Tibial nerve (tissue), 4 donors: ENCODE data around the gene CCDC85C. TPM values are rescaled to one million over a fixed set of nuclear protein-coding genes. Genes with fewer than 3 reads are reported as not detected.

Source experiments
- DNase-seq, 2 donors: peaks; one replicate each; pipeline ENCODE4 v3.0.0-alpha.2; 2019; ENCODE audit warnings: low spot score in 2 of 2
- H3K27ac ChIP-seq, 4 donors: fragments of 200-600 bp; sonication (generic) in 3 of 4; one replicate each; pipeline ENCODE4 v1.5.1; 2017 to 2019; ENCODE audit warnings: mild to moderate bottlenecking in 1 of 4
- H3K27me3 ChIP-seq, 2 donors: fragments of 200-600 bp; sonication (generic) in 1 of 2; one replicate each; pipeline versions ENCODE4 v1.5.1 to v1.6.0; 2017 to 2019
- H3K36me3 ChIP-seq, 3 donors: fragments of 200-600 bp; sonication (generic); one replicate each; pipeline ENCODE4 v1.5.1; 2018 to 2019
- H3K4me1 ChIP-seq, 4 donors: fragments of 200-600 bp; sonication (generic) in 3 of 4; one replicate each; pipeline ENCODE4 v1.5.1; 2017 to 2019
- H3K4me3 ChIP-seq, 4 donors: fragments of 200-600 bp; sonication (generic) in 3 of 4; one replicate each; pipeline ENCODE4 v1.5.1; 2017 to 2019; ENCODE audit warnings: mild to moderate bottlenecking in 1 of 4, moderate library complexity in 1 of 4
- H3K9me3 ChIP-seq, 4 donors: fragments of 200-600 bp; sonication (generic) in 3 of 4; one replicate each; pipeline ENCODE4 v1.5.1; 2017 to 2019
- EP300 ChIP-seq, 2 donors: sonication (generic); formaldehyde crosslinking; IDR thresholded peaks; one replicate each; pipeline ENCODE4 v1.6.1; 2017; ENCODE audit warnings: antibody characterized with exemption in 2 of 2, mild to moderate bottlenecking in 1 of 2
- POLR2A ChIP-seq, 2 donors: fragments of 450-650 bp; IDR thresholded peaks; one replicate each; pipeline ENCODE4 v1.6.1; 2017; ENCODE audit warnings: antibody characterized with exemption in 2 of 2, mild to moderate bottlenecking in 2 of 2, moderate library complexity in 2 of 2
- WGBS, 2 donors: methylation state at CpG; one replicate each; pipeline ENCODE4 v1.1.5; 2018; 5-methylcytosine and 5-hydroxymethylcytosine counted together
- total RNA-seq, 4 donors: library from RNA; depleted of rRNA; stranded (reverse); fragments of >200 nt; gene quantifications; one replicate each; pipeline ENCODE4 v1.1.0, GENCODE V29; 2016
- TF ChIP-seq, protein P1 (sequence below), 5 experiments: fragments of 200-600 bp in 3 of 5; fragments of 450-650 bp in 2 of 5; sonication (generic) in 3 of 5; IDR thresholded peaks; one replicate each; pipeline ENCODE4 v1.5.1; 2016 to 2019; ENCODE audit warnings: antibody characterized with exemption in 5 of 5, mild to moderate bottlenecking in 3 of 5, moderate library complexity in 2 of 5

The CCDC85C gene
- total RNA-seq, 4 donors from 2014 or later = 0.60 to 4.6 (median 1.8) TPM

GRCh38 chr14:99484106-99484505 is 119.9 kb downstream of the CCDC85C start:
- Histone ChIP-seq H3K9me3 (no peaks in the 10 kb centered on the region), H3K4me3 (no peak overlapping the region), H3K27me3 (no peaks in the 10 kb centered on the region), H3K36me3 (no peaks in the 10 kb centered on the region), H3K27ac (no peak overlapping the region), H3K4me1 (peaks cover 0 to 63% (median 23%) of the 10 kb centered on the region in 4 donors)
- WGBS, 2 donors = 42 to 60% methylated on average over 2 of the region's 2 CpGs
- TF ChIP-seq POLR2A (IDR thresholded peaks at IDR 0.05) = no peak
- no peak for DNase-seq

- WGBS, 2 donors = 0 to 1% methylated on average over 17 of the region's 17 CpGs
- no peak for TF ChIP-seq EP300 (IDR thresholded peaks at IDR 0.05)
- TF ChIP-seq POLR2A (IDR thresholded peaks at IDR 0.05) = no peak
- TF ChIP-seq, protein P1, sequence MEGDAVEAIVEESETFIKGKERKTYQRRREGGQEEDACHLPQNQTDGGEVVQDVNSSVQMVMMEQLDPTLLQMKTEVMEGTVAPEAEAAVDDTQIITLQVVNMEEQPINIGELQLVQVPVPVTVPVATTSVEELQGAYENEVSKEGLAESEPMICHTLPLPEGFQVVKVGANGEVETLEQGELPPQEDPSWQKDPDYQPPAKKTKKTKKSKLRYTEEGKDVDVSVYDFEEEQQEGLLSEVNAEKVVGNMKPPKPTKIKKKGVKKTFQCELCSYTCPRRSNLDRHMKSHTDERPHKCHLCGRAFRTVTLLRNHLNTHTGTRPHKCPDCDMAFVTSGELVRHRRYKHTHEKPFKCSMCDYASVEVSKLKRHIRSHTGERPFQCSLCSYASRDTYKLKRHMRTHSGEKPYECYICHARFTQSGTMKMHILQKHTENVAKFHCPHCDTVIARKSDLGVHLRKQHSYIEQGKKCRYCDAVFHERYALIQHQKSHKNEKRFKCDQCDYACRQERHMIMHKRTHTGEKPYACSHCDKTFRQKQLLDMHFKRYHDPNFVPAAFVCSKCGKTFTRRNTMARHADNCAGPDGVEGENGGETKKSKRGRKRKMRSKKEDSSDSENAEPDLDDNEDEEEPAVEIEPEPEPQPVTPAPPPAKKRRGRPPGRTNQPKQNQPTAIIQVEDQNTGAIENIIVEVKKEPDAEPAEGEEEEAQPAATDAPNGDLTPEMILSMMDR (IDR thresholded peaks at IDR 0.05) = no peak
- no peaks in the 10 kb centered on the region for H3K36me3 ChIP-seq
- no peaks in the 10 kb centered on the region for H3K9me3 ChIP-seq
- H3K4me3 ChIP-seq = peak overlapping the region; percentile 67 to 97 (median 92)
- DNase-seq = no peak
- no peaks in the 10 kb centered on the region for H3K27me3 ChIP-seq
- peaks cover 0 to 70% (median 31%) of the 10 kb centered on the region in 4 donors for H3K4me1 ChIP-seq
- peak overlapping the region; percentile 89 to 96 (median 96) for H3K27ac ChIP-seq
Observed at GRCh38 chr14:99481745-99482099, 122.3 kb downstream of the CCDC85C start.

GRCh38 chr14:99480917-99481744 is 122.9 kb downstream of the CCDC85C start, which contains the start of gene CCNK:
TSS of gene CCNK (plus strand) at chr14:99481409. CDS start at chr14:99492678, 11,269 bp downstream.
- WGBS, 2 donors = 0% methylated on average over 42 to 64 of the region's 82 CpGs
- H3K27me3 ChIP-seq = no peaks in the 10 kb centered on the region
- no peaks in the 10 kb centered on the region for H3K9me3 ChIP-seq
- H3K4me1 ChIP-seq = peaks cover 0 to 67% (median 31%) of the 10 kb centered on the region in 4 donors
- DNase-seq = peak; percentile 98 to 100
- TF ChIP-seq POLR2A (IDR thresholded peaks at IDR 0.05) = peak; percentile 88 to 95
- peak; percentile 93 to 100 for TF ChIP-seq EP300 (IDR thresholded peaks at IDR 0.05)
- TF ChIP-seq, protein P1 (IDR thresholded peaks at IDR 0.05) = peak in 1 of 5 experiments; percentile 43
- H3K27ac ChIP-seq = peak within 1 kb of the TSS; percentile 89 to 96 (median 96)
- no peaks in the 10 kb centered on the region for H3K36me3 ChIP-seq
- peak within 1 kb of the TSS; percentile 68 to 97 (median 92) for H3K4me3 ChIP-seq

GRCh38 chr14:99479906-99480869 is 123.8 kb downstream of the CCDC85C start, which contains the start of gene SETD3:
TSS of gene SETD3 (minus strand) at chr14:99480859. CDS start at chr14:99465805, 15,054 bp downstream.
- peaks cover 0 to 67% (median 31%) of the 10 kb centered on the region in 4 donors for H3K4me1 ChIP-seq

More at GRCh38 chr14:99479906-99480869, 123.8 kb downstream of the CCDC85C start, which contains the start of gene SETD3:
- Histone ChIP-seq H3K27me3 (no peaks in the 10 kb centered on the region), H3K4me3 (peak within 1 kb of the TSS; percentile 68 to 97 (median 92)), H3K9me3 (no peaks in the 10 kb centered on the region), H3K27ac (peak within 1 kb of the TSS; percentile 89 to 96 (median 96)), H3K36me3 (no peaks in the 10 kb centered on the region)
- DNase-seq = peak in 1 of 2 donors; percentile 31
- WGBS, 2 donors = 1% methylated on average over 41 to 54 of the region's 122 CpGs
- TF ChIP-seq, protein P1 (IDR thresholded peaks at IDR 0.05) = peak in 2 of 5 experiments; percentile 14 to 39
- peak in 1 of 2 donors; percentile 42 for TF ChIP-seq POLR2A (IDR thresholded peaks at IDR 0.05)
- TF ChIP-seq EP300 (IDR thresholded peaks at IDR 0.05) = peak in 1 of 2 donors; percentile 44
